ENCODE results near the gene CCNJL. TPM values are rescaled to one million over a fixed set of nuclear protein-coding genes. Genes with fewer than 3 reads are reported as not detected.

The CCNJL gene
- total and polyA plus RNA-seq, 2 of the 8 experiments (the other 6 are each of a cell fraction or from before 2014, with no cell fraction given): 34.6 to 44.7 TPM

GRCh38 chr5:160310140-160310539 is 2.2 kb downstream of the CCNJL start:
- Histone ChIP-seq H4K20me1 (replicated peaks in 1 of 2; ENCODE audit: control insufficient read depth in 1 of 2, insufficient read depth in 2 of 2, low read length in 2 of 2) (peaks cover 15 to 33% of the 10 kb centered on the region in 2 experiments), H3K23me2 (ENCODE audit: low read depth, low read length) (peaks cover 5% of the 10 kb centered on the region; the same call in 1 of the 2 replicates), H3K9ac (replicated peaks in 1 of 4; ENCODE audit: extremely low read depth in 1 of 4, low read depth in 3 of 4, low read length in 3 of 4) (no peak overlapping the region), H3K4me2 (ENCODE audit: insufficient read depth in 1 of 2, low read depth in 2 of 2, low read length in 2 of 2) (peak overlapping the region in 1 of 2 experiments; percentile 90; a peak in 1 of 4 replicates), H3K23ac (ENCODE audit: insufficient read length) (no peak overlapping the region), H2BK12ac (ENCODE audit: low read depth, low read length) (no peak overlapping the region; the same call in 1 of the 2 replicates), H3K18ac (ENCODE audit: extremely low read depth, low read length) (no peak overlapping the region), H4K91ac (replicated peaks; ENCODE audit: insufficient read length, low read length) (no peak overlapping the region), H2BK15ac (ENCODE audit: low read length) (no peak overlapping the region; the same call in 1 of the 2 replicates), H2BK5ac (ENCODE audit: low read depth, low read length) (no peak overlapping the region), H3K4me3 (ENCODE audit: extremely low read depth in 1 of 4, insufficient read depth in 2 of 4, low read depth in 3 of 4, low read length in 4 of 4) (no peak overlapping the region), H4K5ac (ENCODE audit: insufficient read length, low read depth, low read length) (no peak overlapping the region), H3K79me1 (ENCODE audit: low read depth, low read length) (peaks cover 23% of the 10 kb centered on the region), H3K14ac (ENCODE audit: insufficient read length) (no peak overlapping the region), H2AFZ (ENCODE audit: low read length) (no peak overlapping the region), H3K79me2 (ENCODE audit: control insufficient read depth in 1 of 2, insufficient read depth in 2 of 2, low read length in 2 of 2) (peaks cover 21 to 68% of the 10 kb centered on the region in 2 experiments), H2BK120ac (replicated peaks; ENCODE audit: low read depth, low read length) (no peak overlapping the region), H3K4me1 (replicated peaks in 1 of 4; ENCODE audit: control insufficient read depth in 3 of 4, insufficient read depth in 4 of 4, low read length in 3 of 4) (peaks cover 4 to 7% (median 5%) of the 10 kb centered on the region in 4 experiments; a peak in 5 of 7 replicates), H3K27me3 (replicated peaks in 1 of 4; ENCODE audit: control insufficient read depth in 3 of 4, extremely low read depth in 1 of 4, insufficient read depth in 3 of 4, low read length in 3 of 4) (no peaks in the 10 kb centered on the region), H4K8ac (ENCODE audit: extremely low read depth, insufficient read depth, low read length) (no peak overlapping the region), H2AK5ac (ENCODE audit: low read depth, low read length) (no peak overlapping the region), H2BK20ac (ENCODE audit: low read length) (no peak overlapping the region), H3K56ac (replicated peaks; ENCODE audit: insufficient read length, low read depth, low read length) (no peak overlapping the region), H3K27ac (ENCODE audit: low read depth, low read length) (no peak overlapping the region), H3K36me3 (ENCODE audit: control insufficient read depth in 2 of 4, insufficient read depth in 4 of 4, low read length in 3 of 4) (peaks cover 4 to 32% (median 10%) of the 10 kb centered on the region in 4 experiments; a peak in 7 of 8 replicates), H3K4ac (replicated peaks; ENCODE audit: insufficient read length, low read depth, low read length) (no peak overlapping the region), H3K9me3 (ENCODE audit: insufficient read depth in 2 of 2, low read depth in 1 of 2, low read length in 1 of 2) (no peaks in the 10 kb centered on the region)
- 92% methylated on average over 4 of the region's 4 CpGs; no CpG with 5 or more reads in 1 of the 2 experiments for WGBS, 2 experiments (ENCODE audit: extremely low coverage in 1 of 2, insufficient coverage in 1 of 2, insufficient read length in 1 of 2, insufficient replicate concordance in 2 of 2, low coverage in 1 of 2, low lambda C conversion rate in 2 of 2, missing lambda C conversion rate in 1 of 2)
- no peak for DNase-seq (ENCODE audit: low read depth in 1 of 2, low spot score in 2 of 2)
- CTCF ChIA-PET (ENCODE audit: partially characterized antibody): interaction anchor here (1.6 to 2.2 kb wide), 3 partner anchors 18 to 23 kb away, joined by 3 to 7 read pairs (median 4); no protein-coding TSS in a partner anchor
- POLR2A ChIA-PET (ENCODE audit: partially characterized antibody): interaction anchor here (0.5 to 3.4 kb wide), 6 partner anchors 9 to 72 kb away, joined by 3 to 25 read pairs (median 4); no protein-coding TSS in a partner anchor
- no peak for FAIRE-seq
- TF ChIP-seq ATF3 (IDR thresholded peaks at IDR 0.05; ENCODE audit: insufficient read depth, low read depth, low read length) (no peak), TAF1 (IDR thresholded peaks at IDR 0.05; ENCODE audit: low read depth, low read length) (no peak), GTF2F1 (IDR thresholded peaks at IDR 0.05; ENCODE audit: borderline replicate concordance, low read depth, low read length) (no peak)

Measured in H1 (cell line).